Psoas muscle (tissue), 8 donors: Measurements from ENCODE around the gene WHRN. TPM values are rescaled to one million over a fixed set of nuclear protein-coding genes. Genes with fewer than 3 reads are reported as not detected.
A peak's percentile ranks its signal among the peaks of the same experiment; 100 is the strongest.

Source experiments
- ATAC-seq, 4 donors: fragments of 200-7000 bp; cut with Tn5 transposase; one replicate each; pipeline ENCODE4 v1.9.1; 2020; ENCODE audit warnings: moderate library complexity in 3 of 4, mild to moderate bottlenecking in 2 of 4
- DNase-seq, 2 donors: peaks; one replicate each; pipeline ENCODE4 v3.0.0-alpha.2; 2020
- H3K27ac ChIP-seq: fragments of 200-600 bp; one replicate; pipeline ENCODE4 v1.8.0; 2022
- H3K27me3 ChIP-seq, 3 donors: fragments of 200-600 bp in 1 of 3; one replicate each; pipeline versions ENCODE4 v1.6.1 to v1.8.0; 2013 to 2022; ENCODE audit warnings: low read length in 2 of 3, mild to moderate bottlenecking in 2 of 3, moderate library complexity in 1 of 3; ENCODE audit not compliant: insufficient read depth in 3 of 3
- H3K36me3 ChIP-seq, 2 donors: fragments of 200-600 bp in 1 of 2; one replicate each; pipeline versions ENCODE4 v1.6.1 to v1.8.0; 2013 to 2022; ENCODE audit warnings: low read depth in 1 of 2, mild to moderate bottlenecking in 1 of 2, moderate library complexity in 1 of 2; ENCODE audit not compliant: insufficient read depth in 1 of 2
- H3K4me1 ChIP-seq: fragments of 200-600 bp; one replicate; pipeline ENCODE4 v1.8.0; 2022
- H3K4me3 ChIP-seq: fragments of 200-600 bp; one replicate; pipeline ENCODE4 v1.8.0; 2022; ENCODE audit warnings: mild to moderate bottlenecking
- H3K9me3 ChIP-seq: fragments of 200-600 bp; one replicate; pipeline ENCODE4 v1.8.0; 2022
- CTCF ChIP-seq: fragments of 200-600 bp; IDR thresholded peaks from one replicate; pipeline ENCODE4 v1.8.0; 2022; ENCODE audit warnings: antibody characterized with exemption
- WGBS, 3 donors: extraction: QIAGEN DNeasy Blood & Tissue Kit; methylation state at CpG; one replicate each; pipeline versions ENCODE4 v1.1.6 to v1.1.7; 2013; 5-methylcytosine and 5-hydroxymethylcytosine counted together
- intact Hi-C, 2 donors: fragments of 100-400 bp; cut with DNase I; formaldehyde crosslinking; loops; one replicate each; pipeline versions ENCODE4 v1.11.0 to v1.14.2; 2022
- polyA plus RNA-seq, 3 donors: library from polyadenylated mRNA; stranded (reverse); fragments of 200-250 nt; gene quantifications; one replicate each; pipeline ENCODE4 v1.2.3, GENCODE V29; 2013
- total RNA-seq, 4 donors: library from RNA; stranded (reverse); fragmentation: NEBNext Ultra II Directional in 2 of 4; extraction: Animal tissue kit (Norgen Biotek cat#: 25700) in 2 of 4; gene quantifications; one replicate each; pipeline versions ENCODE4 v1.2.1 to v1.2.4, GENCODE V29; 2021 to 2023
- donor health status: healthy with polysubstance abuse.
- donor health status: DM: no; HTN: no; CAD: no; lungs with moderate emphysema.
- donor health status: Bipolar disorder and iron deficiency.
- donor health status: healthy.
- donor health status: DM: yes; HTN: yes; CAD: no.
- donor health status: DM: no; HTN: no; CAD: no.
- donor health status: DM: no; HTN: no; CAD: no.
- donor health status: DM: yes; HTN: yes; CAD: no.

WHRN gene
- total and polyA plus RNA-seq, 7 donors, result 0.07 to 0.62 (median 0.15) TPM

GRCh38 chr9:114400772-114401171, 104.5 kb downstream of the WHRN start:
- no peak for DNase-seq
- Histone ChIP-seq H3K36me3 (no peaks in the 10 kb centered on the region), H3K27me3 (no peaks in the 10 kb centered on the region), H3K4me1 (peaks cover 5% of the 10 kb centered on the region), H3K9me3 (no peaks in the 10 kb centered on the region), H3K4me3 (no peak overlapping the region), H3K27ac (no peak overlapping the region)
- intact Hi-C loops, result loop anchor here in 1 of 2 donors (10.0 kb wide), 2 partner anchors 184 to 514 kb away; partner anchors contain the start of gene ATP6V1G1
- ATAC-seq, result no peak
- no peak for TF ChIP-seq CTCF
- WGBS, 3 donors, result 72 to 77% (median 74%) methylated on average over 2 of the region's 2 CpGs

GRCh38 chr9:114400219-114400618, 105.1 kb downstream of the WHRN start:
- Histone ChIP-seq H3K4me1 (peaks cover 5% of the 10 kb centered on the region), H3K27me3 (no peaks in the 10 kb centered on the region), H3K4me3 (no peak overlapping the region), H3K36me3 (no peaks in the 10 kb centered on the region), H3K9me3 (no peaks in the 10 kb centered on the region), H3K27ac (no peak overlapping the region)
- DNase-seq, result no peak
- WGBS, 3 donors, result 8 to 27% (median 27%) methylated on average over 1 of the region's 1 CpG
- intact Hi-C loops, result loop anchor here in 1 of 2 donors (10.0 kb wide), 2 partner anchors 185 to 515 kb away; partner anchors contain the start of gene ATP6V1G1
- ATAC-seq, result no peak
- TF ChIP-seq CTCF, result no peak

GRCh38 chr9:114399381-114399780, 105.9 kb downstream of the WHRN start:
- no peak for ATAC-seq
- H3K27ac ChIP-seq, result no peak overlapping the region
- WGBS, 3 donors, result 81 to 85% (median 85%) methylated on average over 4 of the region's 4 CpGs
- H3K36me3 ChIP-seq, result no peaks in the 10 kb centered on the region
- DNase-seq, result no peak
- intact Hi-C loops, result no loop called here
- no peaks in the 10 kb centered on the region for H3K27me3 ChIP-seq
- no peak for TF ChIP-seq CTCF
- no peaks in the 10 kb centered on the region for H3K9me3 ChIP-seq
- no peak overlapping the region for H3K4me3 ChIP-seq
- peaks cover 5% of the 10 kb centered on the region for H3K4me1 ChIP-seq

GRCh38 chr9:114397848-114398605, 107.2 kb downstream of the WHRN start:
- ATAC-seq, result peak; percentile 96 to 98 (median 98)
- Histone ChIP-seq H3K9me3 (no peaks in the 10 kb centered on the region), H3K36me3 (no peaks in the 10 kb centered on the region), H3K27me3 (no peaks in the 10 kb centered on the region), H3K4me3 (peak overlapping the region; percentile 90), H3K4me1 (peaks cover 5% of the 10 kb centered on the region), H3K27ac (peak overlapping the region; percentile 77)
- intact Hi-C loops, result no loop called here
- TF ChIP-seq CTCF, result no peak
- peak; percentile 97 to 98 for DNase-seq
- 1% methylated on average over 55 to 66 of the region's 66 CpGs for WGBS, 3 donors
